PC-3 (cell line): ENCODE data around the gene PLXND1.

ENCODE experiments used
- EZH2 ChIP-seq: fragments of 300-600 bp; sonication (generic); IDR thresholded peaks from one replicate; pipeline ENCODE4 v1.6.1; 2017; ENCODE audit warnings: antibody characterized with exemption, mild to moderate bottlenecking, low read length; ENCODE audit not compliant: unreplicated experiment
- TF ChIP-seq, protein P1 (sequence below): fragments of 300-600 bp; sonication (generic); conservative IDR thresholded peaks from 2 replicates; pipeline ENCODE4 v1.5.1; 2017; ENCODE audit warnings: antibody characterized with exemption, low read depth, mild to moderate bottlenecking, low read length

GRCh38 chr3:129573493-129573892, 33.0 kb downstream of the PLXND1 start:
- TF ChIP-seq, protein P1, sequence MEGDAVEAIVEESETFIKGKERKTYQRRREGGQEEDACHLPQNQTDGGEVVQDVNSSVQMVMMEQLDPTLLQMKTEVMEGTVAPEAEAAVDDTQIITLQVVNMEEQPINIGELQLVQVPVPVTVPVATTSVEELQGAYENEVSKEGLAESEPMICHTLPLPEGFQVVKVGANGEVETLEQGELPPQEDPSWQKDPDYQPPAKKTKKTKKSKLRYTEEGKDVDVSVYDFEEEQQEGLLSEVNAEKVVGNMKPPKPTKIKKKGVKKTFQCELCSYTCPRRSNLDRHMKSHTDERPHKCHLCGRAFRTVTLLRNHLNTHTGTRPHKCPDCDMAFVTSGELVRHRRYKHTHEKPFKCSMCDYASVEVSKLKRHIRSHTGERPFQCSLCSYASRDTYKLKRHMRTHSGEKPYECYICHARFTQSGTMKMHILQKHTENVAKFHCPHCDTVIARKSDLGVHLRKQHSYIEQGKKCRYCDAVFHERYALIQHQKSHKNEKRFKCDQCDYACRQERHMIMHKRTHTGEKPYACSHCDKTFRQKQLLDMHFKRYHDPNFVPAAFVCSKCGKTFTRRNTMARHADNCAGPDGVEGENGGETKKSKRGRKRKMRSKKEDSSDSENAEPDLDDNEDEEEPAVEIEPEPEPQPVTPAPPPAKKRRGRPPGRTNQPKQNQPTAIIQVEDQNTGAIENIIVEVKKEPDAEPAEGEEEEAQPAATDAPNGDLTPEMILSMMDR: no peak
- TF ChIP-seq EZH2: no peak
